SK-N-SH (cell line): ENCODE data around the gene DCLK1.

Experiments used
- CTCF ChIP-seq: fragments of 200-600 bp; sonication (generic); IDR thresholded peaks from 2 replicates; pipeline ENCODE4 v1.6.1; 2017; ENCODE audit warnings: antibody characterized with exemption, mild to moderate bottlenecking, moderate library complexity
- EP300 ChIP-seq, 2 experiments: IDR thresholded peaks; 2 replicates each; pipeline versions ENCODE4 v1.4.0 to v1.6.1; 2012; ENCODE audit warnings: borderline replicate concordance in 1 of 2, low read depth in 1 of 2, low read length in 1 of 2
- RAD21 ChIP-seq: IDR thresholded peaks from 2 replicates; pipeline ENCODE4 v1.6.1; 2012; ENCODE audit warnings: mild to moderate bottlenecking, low read length
- REST ChIP-seq: IDR thresholded peaks from 2 replicates; pipeline ENCODE4 v1.6.1; 2012; ENCODE audit warnings: mild to moderate bottlenecking, low read depth, low read length, moderate library complexity
- RXRA ChIP-seq: IDR thresholded peaks from 2 replicates; pipeline ENCODE4 v1.4.0; 2012; ENCODE audit warnings: low read depth, mild to moderate bottlenecking, borderline replicate concordance
- TF ChIP-seq, protein P1 (sequence below): IDR thresholded peaks from 2 replicates; pipeline ENCODE4 v1.4.0; 2012; ENCODE audit warnings: low read depth
- TF ChIP-seq, protein P2 (sequence below): fragments of 150-350 bp; IDR thresholded peaks from 2 replicates; pipeline ENCODE4 v1.6.1; 2016; ENCODE audit warnings: mild to moderate bottlenecking, low read depth, low read length

- TF ChIP-seq CTCF = no peak
- no peak for TF ChIP-seq EP300 (IDR thresholded peaks at IDR 0.05; ENCODE audit: borderline replicate concordance in 1 of 2, low read depth in 1 of 2, low read length in 1 of 2)
- TF ChIP-seq RXRA = no peak
- TF ChIP-seq, protein P1, sequence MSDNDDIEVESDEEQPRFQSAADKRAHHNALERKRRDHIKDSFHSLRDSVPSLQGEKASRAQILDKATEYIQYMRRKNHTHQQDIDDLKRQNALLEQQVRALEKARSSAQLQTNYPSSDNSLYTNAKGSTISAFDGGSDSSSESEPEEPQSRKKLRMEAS = no peak
- TF ChIP-seq, protein P2, sequence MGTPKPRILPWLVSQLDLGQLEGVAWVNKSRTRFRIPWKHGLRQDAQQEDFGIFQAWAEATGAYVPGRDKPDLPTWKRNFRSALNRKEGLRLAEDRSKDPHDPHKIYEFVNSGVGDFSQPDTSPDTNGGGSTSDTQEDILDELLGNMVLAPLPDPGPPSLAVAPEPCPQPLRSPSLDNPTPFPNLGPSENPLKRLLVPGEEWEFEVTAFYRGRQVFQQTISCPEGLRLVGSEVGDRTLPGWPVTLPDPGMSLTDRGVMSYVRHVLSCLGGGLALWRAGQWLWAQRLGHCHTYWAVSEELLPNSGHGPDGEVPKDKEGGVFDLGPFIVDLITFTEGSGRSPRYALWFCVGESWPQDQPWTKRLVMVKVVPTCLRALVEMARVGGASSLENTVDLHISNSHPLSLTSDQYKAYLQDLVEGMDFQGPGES = no peak
- no peak for TF ChIP-seq RAD21
- TF ChIP-seq REST = no peak
Observed at GRCh38 chr13:36147330-36147729, 16.1 kb upstream of the DCLK1 start.
